PC-9 (cell line): Measurements from ENCODE around the gene FRMD7. TPM values are rescaled to one million over a fixed set of nuclear protein-coding genes. Genes with fewer than 3 reads are reported as not detected.

Experiments
- BruUV-seq: library from RNA; stranded (reverse); fragments of 400-500 nt; replicated peaks from 2 replicates; lab custom pipeline; 2021; lab: Mats Ljungman, UMichigan
- CTCF ChIA-PET: fragments of 300-600 bp; sonication (Branson Sonifier 250); formaldehyde crosslinking; loops from one replicate; lab custom pipeline; 2022; ENCODE audit warnings: antibody characterized with exemption; lab: Charles Lee
- POLR2A ChIA-PET: fragments of 300-600 bp; sonication (Branson Sonifier 250); formaldehyde crosslinking; loops from one replicate; lab custom pipeline; 2022; ENCODE audit warnings: antibody characterized with exemption; ENCODE audit not compliant: unreplicated experiment; lab: Charles Lee
- DNase-seq, 2 experiments: peaks; one replicate each; pipeline versions ENCODE4 v3.0.0 to v3.0.0-alpha.2; 2015 to 2022; ENCODE audit warnings: mixed read lengths in 1 of 2
- H2AFZ ChIP-seq: fragments of 200-600 bp; sonication (generic); 2 replicates; pipeline ENCODE4 v1.8.1; 2017; ENCODE audit warnings: antibody characterized with exemption
- H3F3A ChIP-seq: fragments of 200-600 bp; sonication (generic); 2 replicates; pipeline ENCODE4 v1.8.1; 2017; ENCODE audit warnings: antibody characterized with exemption, mild to moderate bottlenecking, low read depth; ENCODE audit not compliant: insufficient read depth
- H3K27ac ChIP-seq: fragments of 200-600 bp; sonication (generic); 2 replicates; pipeline ENCODE4 v1.6.1; 2016; ENCODE audit warnings: mixed run types
- H3K27me3 ChIP-seq: fragments of 200-600 bp; sonication (generic); 2 replicates; pipeline ENCODE4 v1.6.1; 2016; ENCODE audit warnings: low read depth, mixed run types; ENCODE audit not compliant: insufficient read depth
- H3K36me3 ChIP-seq: fragments of 200-600 bp; sonication (generic); 2 replicates; pipeline ENCODE4 v1.6.1; 2016; ENCODE audit warnings: low read depth, mixed run types
- H3K4me1 ChIP-seq: fragments of 200-600 bp; sonication (generic); replicated peaks from 2 replicates; pipeline ENCODE4 v1.6.1; 2016; ENCODE audit warnings: mixed run types; ENCODE audit not compliant: insufficient read depth
- H3K4me2 ChIP-seq: fragments of 200-600 bp; sonication (generic); 2 replicates; pipeline ENCODE4 v1.6.1; 2017; ENCODE audit warnings: mixed run types
- H3K4me3 ChIP-seq: fragments of 200-600 bp; sonication (generic); 2 replicates; pipeline ENCODE4 v1.6.1; 2016; ENCODE audit warnings: mixed run types
- H3K79me2 ChIP-seq: fragments of 200-600 bp; sonication (generic); 2 replicates; pipeline ENCODE4 v1.6.1; 2017; ENCODE audit warnings: low read depth, mixed run types
- H3K9me2 ChIP-seq: fragments of 200-600 bp; sonication (generic); 2 replicates; pipeline ENCODE4 v1.8.1; 2017; ENCODE audit warnings: mild to moderate bottlenecking; ENCODE audit not compliant: insufficient read depth
- H3K9me3 ChIP-seq: fragments of 200-600 bp; sonication (generic); 2 replicates; pipeline ENCODE4 v1.8.1; 2016; ENCODE audit warnings: low read depth; ENCODE audit not compliant: insufficient read depth
- H4K20me1 ChIP-seq: fragments of 200-600 bp; sonication (generic); 2 replicates; pipeline ENCODE4 v1.8.1; 2017; ENCODE audit not compliant: insufficient read depth
- CTCF ChIP-seq: fragments of 200-600 bp; sonication (generic); conservative IDR thresholded peaks from 2 replicates; pipeline ENCODE4 v1.6.1; 2017; ENCODE audit warnings: mixed run types, antibody characterized with exemption, mild to moderate bottlenecking, moderate library complexity
- EZH2 ChIP-seq: fragments of 200-600 bp; sonication (generic); IDR thresholded peaks from 2 replicates; pipeline ENCODE4 v1.8.0; 2017; ENCODE audit warnings: antibody characterized with exemption, low read depth
- intact Hi-C: fragments of 100-400 bp; cut with micrococcal nuclease; formaldehyde crosslinking; loops from one replicate; pipeline ENCODE4 v1.10.0; 2022; ENCODE audit not compliant: unreplicated experiment
- total RNA-seq: library from RNA; stranded (reverse); gene quantifications from 2 replicates; pipeline ENCODE4 v1.2.3, GENCODE V29; 2021

The FRMD7 gene
- total RNA-seq, 1 experiment from 2014 or later, result not detected

GRCh38 chrX:132088864-132089263 lies 39.0 kb downstream of the FRMD7 start:
- Histone ChIP-seq H3K4me1 (no peaks in the 10 kb centered on the region), H4K20me1 (no peaks in the 10 kb centered on the region), H3F3A (peaks cover 9% of the 10 kb centered on the region; the same call in 1 of the 2 replicates), H3K27me3 (no peaks in the 10 kb centered on the region), H3K36me3 (no peaks in the 10 kb centered on the region), H3K9me2 (no peaks in the 10 kb centered on the region), H3K9me3 (no peaks in the 10 kb centered on the region), H3K4me3 (no peak overlapping the region), H3K4me2 (no peak overlapping the region), H2AFZ (no peak overlapping the region), H3K27ac (no peak overlapping the region), H3K79me2 (no peaks in the 10 kb centered on the region)
- intact Hi-C loops, result no loop called here
- CTCF ChIA-PET, result no interaction called here
- POLR2A ChIA-PET, result no interaction called here
- DNase-seq, result no peak
- no peak for TF ChIP-seq CTCF
- TF ChIP-seq EZH2, result no peak
- no TSS peak for BruUV-seq

GRCh38 chrX:132086672-132087071 lies 41.1 kb downstream of the FRMD7 start:
- Histone ChIP-seq H3K79me2 (no peaks in the 10 kb centered on the region), H3K4me1 (no peaks in the 10 kb centered on the region), H3K4me2 (no peak overlapping the region), H3K36me3 (no peaks in the 10 kb centered on the region), H3K9me2 (no peaks in the 10 kb centered on the region), H4K20me1 (no peaks in the 10 kb centered on the region), H3K4me3 (no peak overlapping the region), H3F3A (peaks cover 9% of the 10 kb centered on the region; the same call in 1 of the 2 replicates), H2AFZ (no peak overlapping the region), H3K27ac (peak overlapping the region; percentile 6; the same call in 1 of the 2 replicates), H3K27me3 (no peaks in the 10 kb centered on the region), H3K9me3 (no peaks in the 10 kb centered on the region)
- POLR2A ChIA-PET, result no interaction called here
- BruUV-seq, result no TSS peak
- intact Hi-C loops, result no loop called here
- TF ChIP-seq CTCF, result no peak
- TF ChIP-seq EZH2, result no peak
- CTCF ChIA-PET, result no interaction called here
- peak in 1 of 2 experiments; percentile 62 for DNase-seq

- ChIA-PET CTCF (interaction anchor here (0.6 to 0.7 kb wide), 2 partner anchors 11 to 133 kb away, joined by 3 read pairs; no protein-coding TSS in a partner anchor), POLR2A (no interaction called here)
- Histone ChIP-seq H3K9me2 (no peaks in the 10 kb centered on the region), H3K9me3 (no peaks in the 10 kb centered on the region), H3K4me1 (no peaks in the 10 kb centered on the region), H2AFZ (no peak overlapping the region), H3K4me2 (no peak overlapping the region), H3K4me3 (no peak overlapping the region), H3F3A (peaks cover 9% of the 10 kb centered on the region; the same call in 1 of the 2 replicates), H3K36me3 (no peaks in the 10 kb centered on the region), H3K27ac (no peak overlapping the region), H3K79me2 (no peaks in the 10 kb centered on the region), H4K20me1 (no peaks in the 10 kb centered on the region), H3K27me3 (no peaks in the 10 kb centered on the region)
- TF ChIP-seq EZH2 (no peak), CTCF (no peak)
- intact Hi-C loops, result no loop called here
- BruUV-seq, result no TSS peak
- no peak for DNase-seq
Observed at GRCh38 chrX:132085786-132086185, 42.0 kb downstream of the FRMD7 start.
